Stimulated activated naive CD8-positive, alpha-beta T cell treated with anti-CD3 and anti-CD28 coated beads, Interleukin-15, amount 100 ng/mL, for 72 hours (primary cell): ENCODE data around the gene PREPL.
"Not testable (repeated sequence)": the region's sequence is repeated elsewhere in the genome, so short reads cannot be mapped to it uniquely, and the experiment has no call there.

Experiments used
- ATAC-seq: fragments of 150-1000 bp; cut with Tn5 transposase; 2 replicates; pipeline ENCODE4 v1.10.0; 2021; ENCODE audit warnings: mild to moderate bottlenecking, moderate library complexity
- DNase-seq, 2 donors: peaks; one replicate each; pipeline ENCODE4 v3.0.0; 2021 to 2022
- H3K27ac Mint-ChIP-seq, 2 donors: one replicate each; pipeline ENCODE4 v1.8.0; 2022; ENCODE audit warnings: mild to moderate bottlenecking in 2 of 2, mixed read lengths in 2 of 2, moderate library complexity in 2 of 2
- H3K27me3 Mint-ChIP-seq: one replicate; pipeline ENCODE4 v1.8.0; 2022; ENCODE audit warnings: mixed read lengths
- H3K4me1 Mint-ChIP-seq: one replicate; pipeline ENCODE4 v1.8.0; 2022; ENCODE audit warnings: mild to moderate bottlenecking, mixed read lengths
- H3K4me3 Mint-ChIP-seq, 2 donors: one replicate each; pipeline ENCODE4 v1.8.0; 2022; ENCODE audit warnings: mild to moderate bottlenecking in 2 of 2, mixed read lengths in 2 of 2, moderate library complexity in 1 of 2
- H3K9me3 Mint-ChIP-seq, 2 donors: one replicate each; pipeline ENCODE4 v1.8.0; 2022; ENCODE audit warnings: mixed read lengths in 2 of 2

The PREPL gene

GRCh38 chr2:44361330-44362206 lies at the start of gene PREPL, which contains the start of gene CAMKMT:
Gene PREPL, minus strand, starts transcription at chr2:44361494. Its CDS starts 15,152 bp downstream, at chr2:44346342.
Gene CAMKMT, plus strand, starts transcription at chr2:44361947.
- Mint-ChIP-seq H3K27me3 (no peaks in the 10 kb centered on the region), H3K4me1 (peaks cover 45% of the 10 kb centered on the region), H3K27ac (peak within 1 kb of the TSS; percentile 100), H3K9me3 (no peaks in the 10 kb centered on the region), H3K4me3 (peak within 1 kb of the TSS; percentile 93 to 96)
- DNase-seq: peak; percentile 95 to 98
- ATAC-seq: peak; percentile 91

DNA sequence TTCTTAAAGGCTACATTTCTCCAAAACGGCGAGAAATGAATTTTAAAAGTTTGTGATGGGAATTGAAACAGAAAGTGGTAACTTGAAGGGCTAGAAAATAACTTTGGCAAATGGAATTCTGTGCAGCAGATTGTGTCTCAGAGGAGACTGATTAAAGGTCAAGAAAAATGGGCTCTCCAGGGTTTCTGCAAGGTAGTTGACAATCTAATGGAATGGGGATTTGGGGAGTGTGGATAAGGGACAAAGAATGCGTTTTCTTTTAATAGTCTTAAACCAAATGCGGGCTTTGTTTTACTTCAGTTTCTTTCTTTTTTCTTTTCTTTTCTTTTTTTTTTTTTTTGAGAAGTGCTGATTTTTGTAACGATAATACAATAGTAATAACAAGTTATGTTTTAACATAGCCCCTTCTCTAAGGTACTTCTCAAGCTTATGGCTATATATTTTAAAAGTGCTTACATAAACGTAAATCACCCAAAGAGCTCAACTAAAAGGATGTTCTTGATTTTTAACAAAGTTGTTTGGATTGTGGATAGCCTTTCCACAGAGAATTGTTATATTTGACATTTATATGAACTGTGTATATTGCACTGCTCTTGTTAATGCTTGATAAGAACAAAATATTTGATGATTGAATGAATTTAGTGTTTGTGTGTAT lies 37.1 kb upstream of the PREPL start:
- Mint-ChIP-seq H3K27me3 (no peaks in the 10 kb centered on the region), H3K4me1 (peaks cover 7% of the 10 kb centered on the region), H3K4me3 (no peak overlapping the region), H3K9me3 (no peaks in the 10 kb centered on the region), H3K27ac (no peak overlapping the region)
- DNase-seq (no peak), ATAC-seq (no peak)

GRCh38 chr2:44397447-44398175 lies 36.3 kb upstream of the PREPL start:
- ATAC-seq: no peak
- Mint-ChIP-seq H3K4me3 (no peak overlapping the region), H3K27ac (no peak overlapping the region), H3K9me3 (no peaks in the 10 kb centered on the region), H3K4me1 (peaks cover 7% of the 10 kb centered on the region), H3K27me3 (no peaks in the 10 kb centered on the region)
- DNase-seq: no peak

GRCh38 chr2:44392338-44392943 lies 31.1 kb upstream of the PREPL start:
- DNase-seq (peak; percentile 23 to 24), ATAC-seq (no peak)
- Mint-ChIP-seq H3K4me3 (no peak overlapping the region), H3K27ac (no peak overlapping the region), H3K27me3 (no peaks in the 10 kb centered on the region), H3K4me1 (peaks cover 11% of the 10 kb centered on the region), H3K9me3 (no peaks in the 10 kb centered on the region)

GRCh38 chr2:44389895-44390294 lies 28.6 kb upstream of the PREPL start:
- Mint-ChIP-seq H3K9me3 (peaks cover 0 to 4% of the 10 kb centered on the region in 2 donors), H3K4me3 (no peak overlapping the region), H3K27me3 (no peaks in the 10 kb centered on the region), H3K4me1 (peaks cover 11% of the 10 kb centered on the region), H3K27ac (no peak overlapping the region)
- DNase-seq (no peak), ATAC-seq (no peak)

GRCh38 chr2:44388877-44389276 lies 27.6 kb upstream of the PREPL start:
- Mint-ChIP-seq H3K27me3 (no peaks in the 10 kb centered on the region), H3K4me3 (no peak overlapping the region), H3K4me1 (peaks cover 11% of the 10 kb centered on the region), H3K27ac (no peak overlapping the region), H3K9me3 (peaks cover 0 to 5% of the 10 kb centered on the region in 2 donors)
- ATAC-seq (no peak), DNase-seq (no peak)

DNA sequence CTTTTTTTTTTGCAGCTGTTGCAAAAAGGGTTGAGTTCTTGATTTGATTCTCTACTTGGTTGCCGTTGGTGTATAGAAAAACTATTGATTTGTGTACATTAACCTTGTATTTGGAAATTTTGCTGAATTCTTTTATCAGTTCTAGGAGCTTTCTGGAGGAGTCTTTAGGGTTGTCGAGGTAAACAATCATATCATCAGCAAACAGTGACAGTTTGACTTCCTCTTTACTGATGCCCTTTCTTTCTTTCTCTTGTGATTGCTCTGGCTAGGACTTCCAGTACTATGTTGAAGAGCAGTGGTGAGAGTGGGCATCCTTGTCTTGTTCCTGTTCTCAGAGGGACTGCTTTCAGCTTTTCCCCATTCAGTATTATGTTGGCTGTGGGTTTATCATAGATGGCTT lies 23.9 kb upstream of the PREPL start:
- H3K4me1 Mint-ChIP-seq: peaks cover 11% of the 10 kb centered on the region
- not testable (repeated sequence) for H3K27ac Mint-ChIP-seq, H3K27me3 Mint-ChIP-seq

GRCh38 chr2:44377486-44377885 lies 16.2 kb upstream of the PREPL start:
- H3K27me3 Mint-ChIP-seq: no peaks in the 10 kb centered on the region
- no peak overlapping the region for H3K4me3 Mint-ChIP-seq
- DNase-seq: no peak
- ATAC-seq: no peak
- no peaks in the 10 kb centered on the region for H3K4me1 Mint-ChIP-seq
- H3K9me3 Mint-ChIP-seq: no peaks in the 10 kb centered on the region
- no peak overlapping the region for H3K27ac Mint-ChIP-seq

More for the DNA sequence above, 23.9 kb upstream of the PREPL start:
- not testable (repeated sequence) for H3K4me3 Mint-ChIP-seq, H3K9me3 Mint-ChIP-seq, ATAC-seq, DNase-seq

- ATAC-seq: no peak
These were observed 11.0 kb upstream of the PREPL start for GRCh38 chr2:44372246-44372645.

GRCh38 chr2:44371445-44371844 lies 10.2 kb upstream of the PREPL start:
- no peak for DNase-seq
- Mint-ChIP-seq H3K9me3 (no peaks in the 10 kb centered on the region), H3K27me3 (no peaks in the 10 kb centered on the region), H3K4me1 (peaks cover 18% of the 10 kb centered on the region), H3K27ac (no peak overlapping the region), H3K4me3 (no peak overlapping the region)
- no peak for ATAC-seq

More at GRCh38 chr2:44372246-44372645, 11.0 kb upstream of the PREPL start:
- H3K9me3 Mint-ChIP-seq: no peaks in the 10 kb centered on the region
- no peak for DNase-seq
- H3K27me3 Mint-ChIP-seq: no peaks in the 10 kb centered on the region
- H3K4me1 Mint-ChIP-seq: peaks cover 16% of the 10 kb centered on the region
- no peak overlapping the region for H3K4me3 Mint-ChIP-seq
- H3K27ac Mint-ChIP-seq: no peak overlapping the region

DNA sequence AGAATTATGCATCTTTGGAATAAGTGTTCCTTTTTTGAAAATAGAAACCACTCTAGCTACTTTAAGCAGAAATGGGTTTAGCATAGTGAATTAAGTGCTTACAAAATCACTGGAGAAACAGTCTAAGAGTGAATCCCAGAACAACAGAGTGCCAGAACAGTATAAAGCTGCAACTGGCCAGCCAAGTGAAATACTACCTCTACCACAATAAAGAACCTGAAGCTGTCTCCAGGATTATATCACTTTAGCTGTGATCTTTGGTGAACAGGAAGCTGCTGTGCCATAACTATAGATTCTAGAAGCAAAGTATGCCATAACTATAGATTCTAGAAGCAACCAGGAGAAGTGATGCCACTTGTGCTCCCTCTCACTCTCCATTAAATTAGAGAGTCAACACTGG lies 8.1 kb upstream of the PREPL start:
- H3K4me1 Mint-ChIP-seq: peaks cover 29% of the 10 kb centered on the region
- H3K27ac Mint-ChIP-seq: no peak overlapping the region
- H3K9me3 Mint-ChIP-seq: no peaks in the 10 kb centered on the region
- DNase-seq (no peak), ATAC-seq (no peak)
- H3K4me3 Mint-ChIP-seq: no peak overlapping the region
- no peaks in the 10 kb centered on the region for H3K27me3 Mint-ChIP-seq

GRCh38 chr2:44367591-44367990 lies 6.3 kb upstream of the PREPL start:
- H3K4me3 Mint-ChIP-seq: no peak overlapping the region

DNA sequence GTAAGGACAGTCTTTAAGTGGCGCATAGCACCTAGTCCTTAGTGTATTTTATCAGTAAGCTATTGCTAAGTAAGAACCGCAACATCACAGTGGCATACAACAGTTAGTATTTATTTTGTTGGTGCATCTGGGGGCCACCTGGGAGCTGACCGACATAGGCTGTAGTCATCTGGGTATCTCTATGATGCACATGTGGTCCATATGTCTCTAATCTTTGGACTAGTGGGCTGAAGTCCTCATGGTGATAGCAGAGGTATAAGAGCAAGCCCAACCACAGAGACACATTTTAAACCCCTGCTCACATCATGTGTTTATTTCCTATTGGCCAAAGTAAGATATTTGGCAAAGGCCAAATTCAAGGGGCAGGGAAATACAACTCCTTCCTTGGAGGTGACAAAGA lies 3.3 kb upstream of the PREPL start:
- H3K27me3 Mint-ChIP-seq: no peaks in the 10 kb centered on the region
- ATAC-seq: no peak
- H3K4me1 Mint-ChIP-seq: peaks cover 31% of the 10 kb centered on the region
- H3K9me3 Mint-ChIP-seq: no peaks in the 10 kb centered on the region
- H3K4me3 Mint-ChIP-seq: no peak overlapping the region
- DNase-seq: no peak
- H3K27ac Mint-ChIP-seq: no peak overlapping the region

More at GRCh38 chr2:44367591-44367990, 6.3 kb upstream of the PREPL start:
- Mint-ChIP-seq H3K27ac (peak overlapping the region in 1 of 2 donors; percentile 52), H3K9me3 (no peaks in the 10 kb centered on the region), H3K27me3 (no peaks in the 10 kb centered on the region), H3K4me1 (peaks cover 34% of the 10 kb centered on the region)
- DNase-seq (no peak), ATAC-seq (peak; percentile 77)

DNA sequence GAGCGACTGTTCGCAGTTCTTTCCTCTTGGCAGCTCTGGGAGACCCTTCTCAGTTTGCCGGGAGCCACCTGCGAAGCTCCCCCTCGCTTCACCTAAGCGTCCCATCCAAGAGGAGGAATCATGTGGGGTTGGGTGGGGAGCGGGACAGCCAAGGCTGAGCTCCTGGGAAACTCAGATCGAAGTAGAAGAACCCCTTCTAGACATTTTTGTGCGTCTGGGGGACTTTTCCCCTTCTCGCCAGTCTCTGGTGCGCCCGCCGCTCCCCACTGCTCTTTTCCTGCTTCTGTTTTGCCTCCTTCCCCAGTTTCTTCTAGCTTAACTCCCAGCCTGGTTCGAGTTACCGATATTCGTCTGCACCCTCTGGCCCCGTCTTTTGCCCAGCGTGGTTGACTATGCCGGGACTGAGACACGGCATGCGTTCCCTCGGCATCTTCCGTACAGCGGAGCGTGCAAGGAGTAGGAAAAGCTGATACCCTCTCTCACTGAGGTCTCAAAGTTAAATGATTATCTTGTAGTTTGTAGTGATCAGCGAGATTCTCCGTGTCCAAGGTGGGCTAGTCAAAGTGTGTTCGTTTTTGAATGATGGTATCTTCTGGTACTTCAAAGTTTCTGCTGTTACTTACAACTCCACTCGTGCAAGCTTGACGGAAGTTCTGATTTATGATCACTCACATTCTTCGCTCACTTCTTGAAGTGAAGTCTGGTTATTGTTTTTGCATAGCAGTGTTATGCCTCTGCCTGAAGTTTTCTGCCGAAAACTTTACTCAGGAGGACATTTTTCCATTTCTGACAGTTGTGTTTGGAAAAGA lies 1.1 kb upstream of the PREPL start:
- peak; percentile 45 to 47 for DNase-seq
- Mint-ChIP-seq H3K4me3 (peak overlapping the region; percentile 93 to 96), H3K27ac (peak overlapping the region; percentile 95 to 100), H3K4me1 (peaks cover 43% of the 10 kb centered on the region), H3K9me3 (no peaks in the 10 kb centered on the region), H3K27me3 (no peaks in the 10 kb centered on the region)
- peak; percentile 31 for ATAC-seq
